Mesendoderm (in vitro differentiated cells): ENCODE results near the gene PTPN9.
A peak's percentile ranks its signal among the peaks of the same experiment; 100 is the strongest.
"Not testable (repeated sequence)": the region's sequence is repeated elsewhere in the genome, so short reads cannot be mapped to it uniquely, and the experiment has no call there.

Experiments
- DNase-seq: peaks from one replicate; pipeline ENCODE4 v3.0.0; 2013
- H2AK5ac ChIP-seq: 2 replicates; pipeline ENCODE4 v1.6.1; 2013; ENCODE audit warnings: low read length, inconsistent platforms
- H2BK120ac ChIP-seq: 2 replicates; pipeline ENCODE4 v1.6.1; 2013; ENCODE audit warnings: low read depth, mild to moderate bottlenecking, low read length, moderate library complexity, mixed read lengths
- H2BK15ac ChIP-seq: replicated peaks from 2 replicates; pipeline ENCODE4 v1.6.1; 2013; ENCODE audit warnings: low read depth, mild to moderate bottlenecking, moderate library complexity
- H2BK5ac ChIP-seq: 2 replicates; pipeline ENCODE4 v1.6.1; 2013; ENCODE audit warnings: low read length, inconsistent platforms
- H3K18ac ChIP-seq: 2 replicates; pipeline ENCODE4 v1.6.1; 2013; ENCODE audit warnings: mild to moderate bottlenecking, low read length, mixed read lengths
- H3K23ac ChIP-seq: one replicate; pipeline ENCODE4 v1.6.1; 2013; ENCODE audit warnings: low read length
- H3K27ac ChIP-seq: 2 replicates; pipeline ENCODE4 v1.5.1; 2013; ENCODE audit warnings: low read depth, mild to moderate bottlenecking, inconsistent platforms, low read length, moderate library complexity
- H3K27me3 ChIP-seq: 2 replicates; pipeline ENCODE4 v1.6.1; 2013; ENCODE audit warnings: low read length, control low read depth, mild to moderate bottlenecking, inconsistent platforms; ENCODE audit not compliant: insufficient read depth, poor library complexity
- H3K36me3 ChIP-seq: 2 replicates; pipeline ENCODE4 v1.6.1; 2013; ENCODE audit warnings: low read length, inconsistent platforms; ENCODE audit not compliant: control insufficient read depth, insufficient read depth
- H3K4ac ChIP-seq: one replicate; pipeline ENCODE4 v1.6.1; 2013; ENCODE audit warnings: low read depth, mild to moderate bottlenecking, low read length, moderate library complexity
- H3K4me1 ChIP-seq: 2 replicates; pipeline ENCODE4 v1.6.1; 2013; ENCODE audit warnings: low read depth, low read length, inconsistent platforms; ENCODE audit not compliant: control insufficient read depth
- H3K4me2 ChIP-seq: 2 replicates; pipeline ENCODE4 v1.6.1; 2013; ENCODE audit warnings: low read length
- H3K4me3 ChIP-seq: 2 replicates; pipeline ENCODE4 v1.5.1; 2013; ENCODE audit warnings: mild to moderate bottlenecking, low read length
- H3K56ac ChIP-seq: one replicate; pipeline ENCODE4 v1.6.1; 2013; ENCODE audit warnings: low read length
- H3K79me1 ChIP-seq: 2 replicates; pipeline ENCODE4 v1.6.1; 2013; ENCODE audit warnings: low read length, inconsistent platforms
- H3K79me2 ChIP-seq: 2 replicates; pipeline ENCODE4 v1.6.1; 2013; ENCODE audit warnings: mild to moderate bottlenecking, low read length; ENCODE audit not compliant: control insufficient read depth, insufficient read depth
- H3K9ac ChIP-seq: 2 replicates; pipeline ENCODE4 v1.6.1; 2013; ENCODE audit warnings: low read length, inconsistent platforms
- H4K5ac ChIP-seq: one replicate; pipeline ENCODE4 v1.6.1; 2013; ENCODE audit warnings: low read length
- H4K8ac ChIP-seq: one replicate; pipeline ENCODE4 v1.6.1; 2013; ENCODE audit warnings: low read depth, mild to moderate bottlenecking, control low read depth, low read length, moderate library complexity
- WGBS: extraction: QIAGEN DNeasy Blood & Tissue Kit; methylation state at CpG from one replicate; pipeline ENCODE4 v1.1.7; 2013; ENCODE audit warnings: low lambda C conversion rate, missing lambda C conversion rate; ENCODE audit not compliant: insufficient coverage; ENCODE audit errors: extremely low coverage; 5-methylcytosine and 5-hydroxymethylcytosine counted together

Gene PTPN9

GRCh38 chr15:75449585-75450306, 129.4 kb downstream of the PTPN9 start:
- Histone ChIP-seq H3K79me2 (peaks cover 56% of the 10 kb centered on the region), H3K27ac (no peak overlapping the region), H4K8ac (no peak overlapping the region), H3K23ac (no peak overlapping the region), H3K27me3 (no peaks in the 10 kb centered on the region), H3K4ac (no peak overlapping the region), H2BK120ac (no peak overlapping the region), H3K4me1 (no peaks in the 10 kb centered on the region), H2BK5ac (no peak overlapping the region), H3K36me3 (peaks cover 2% of the 10 kb centered on the region), H3K18ac (no peak overlapping the region), H2BK15ac (no peak overlapping the region), H3K56ac (no peak overlapping the region), H3K9ac (peak overlapping the region; percentile 85), H3K4me2 (no peak overlapping the region), H3K4me3 (no peak overlapping the region), H3K79me1 (peaks cover 14% of the 10 kb centered on the region), H2AK5ac (no peak overlapping the region), H4K5ac (no peak overlapping the region)
- DNase-seq, result no peak
- WGBS, result no CpG with 5 or more reads among the region's 14 CpGs

GRCh38 chr15:75448171-75448570, 130.9 kb downstream of the PTPN9 start:
- H3K9ac ChIP-seq, result not testable (repeated sequence)

GRCh38 chr15:75446151-75446550, 133.0 kb downstream of the PTPN9 start:
- H2BK15ac ChIP-seq, result no peak overlapping the region

More at GRCh38 chr15:75448171-75448570, 130.9 kb downstream of the PTPN9 start:
- not testable (repeated sequence) for H4K8ac ChIP-seq, H3K4me3 ChIP-seq, H3K36me3 ChIP-seq, H3K4me2 ChIP-seq, H3K4ac ChIP-seq, H2AK5ac ChIP-seq, H2BK5ac ChIP-seq, H4K5ac ChIP-seq, H3K27ac ChIP-seq, H2BK15ac ChIP-seq, H3K18ac ChIP-seq, H3K4me1 ChIP-seq, H3K27me3 ChIP-seq, H3K56ac ChIP-seq, DNase-seq, H3K23ac ChIP-seq, H2BK120ac ChIP-seq
- Histone ChIP-seq H3K79me2 (peaks cover 63% of the 10 kb centered on the region), H3K79me1 (peaks cover 10% of the 10 kb centered on the region)
- no CpG with 5 or more reads among the region's 13 CpGs for WGBS

GRCh38 chr15:75445324-75445723, 133.8 kb downstream of the PTPN9 start:
- not testable (repeated sequence) for H2BK120ac ChIP-seq, H2BK5ac ChIP-seq, H3K4me3 ChIP-seq, H3K4me1 ChIP-seq, H3K79me1 ChIP-seq, H4K5ac ChIP-seq, H3K27ac ChIP-seq, DNase-seq, H2BK15ac ChIP-seq, H3K23ac ChIP-seq, H3K56ac ChIP-seq, H3K9ac ChIP-seq, H3K4ac ChIP-seq, H3K27me3 ChIP-seq, H2AK5ac ChIP-seq, H3K4me2 ChIP-seq, H3K36me3 ChIP-seq, H3K18ac ChIP-seq, H4K8ac ChIP-seq
- H3K79me2 ChIP-seq, result peaks cover 74% of the 10 kb centered on the region
- WGBS, result no CpG with 5 or more reads among the region's 10 CpGs

More at GRCh38 chr15:75446151-75446550, 133.0 kb downstream of the PTPN9 start:
- H3K23ac ChIP-seq, result no peak overlapping the region
- no peak overlapping the region for H3K4ac ChIP-seq
- H4K8ac ChIP-seq, result no peak overlapping the region
- no peak overlapping the region for H4K5ac ChIP-seq
- H3K4me1 ChIP-seq, result no peaks in the 10 kb centered on the region
- H3K4me3 ChIP-seq, result no peak overlapping the region
- peaks cover 2% of the 10 kb centered on the region for H3K36me3 ChIP-seq
- H3K79me1 ChIP-seq, result peaks cover 10% of the 10 kb centered on the region
- no peak overlapping the region for H3K4me2 ChIP-seq
- H3K79me2 ChIP-seq, result peaks cover 72% of the 10 kb centered on the region
- no peak for DNase-seq
- no peaks in the 10 kb centered on the region for H3K27me3 ChIP-seq
- H3K9ac ChIP-seq, result no peak overlapping the region
- no CpG with 5 or more reads among the region's 3 CpGs for WGBS
- H2BK120ac ChIP-seq, result no peak overlapping the region
- H3K27ac ChIP-seq, result no peak overlapping the region
- no peak overlapping the region for H3K18ac ChIP-seq
- H2AK5ac ChIP-seq, result no peak overlapping the region
- H2BK5ac ChIP-seq, result no peak overlapping the region
- no peak overlapping the region for H3K56ac ChIP-seq

GRCh38 chr15:75443972-75444453, 135.1 kb downstream of the PTPN9 start:
- not testable (repeated sequence) for H2AK5ac ChIP-seq, H3K79me1 ChIP-seq, H3K56ac ChIP-seq, H3K4ac ChIP-seq, H3K9ac ChIP-seq, H3K4me1 ChIP-seq, H3K18ac ChIP-seq, H3K27ac ChIP-seq, H2BK5ac ChIP-seq, H4K8ac ChIP-seq, H3K4me2 ChIP-seq, H3K4me3 ChIP-seq, H3K23ac ChIP-seq, H3K36me3 ChIP-seq, H4K5ac ChIP-seq, DNase-seq, H2BK120ac ChIP-seq, H2BK15ac ChIP-seq, H3K27me3 ChIP-seq
- H3K79me2 ChIP-seq, result peaks cover 66% of the 10 kb centered on the region
- no CpG with 5 or more reads among the region's 8 CpGs for WGBS

GRCh38 chr15:75437721-75438120, 141.4 kb downstream of the PTPN9 start:
- H4K5ac ChIP-seq, result no peak overlapping the region
- H3K23ac ChIP-seq, result no peak overlapping the region
- H3K56ac ChIP-seq, result no peak overlapping the region
- no peak overlapping the region for H4K8ac ChIP-seq
- H3K18ac ChIP-seq, result no peak overlapping the region
- H3K9ac ChIP-seq, result no peak overlapping the region
- H2AK5ac ChIP-seq, result no peak overlapping the region
- no peak overlapping the region for H3K4ac ChIP-seq
- no peaks in the 10 kb centered on the region for H3K4me1 ChIP-seq
- no peak overlapping the region for H2BK5ac ChIP-seq
- H2BK120ac ChIP-seq, result no peak overlapping the region
- WGBS, result no CpG with 5 or more reads among the region's 4 CpGs
- H3K79me1 ChIP-seq, result peaks cover 4% of the 10 kb centered on the region
- H2BK15ac ChIP-seq, result no peak overlapping the region
- no peak overlapping the region for H3K27ac ChIP-seq
- no peaks in the 10 kb centered on the region for H3K27me3 ChIP-seq
- H3K4me3 ChIP-seq, result no peak overlapping the region
- no peaks in the 10 kb centered on the region for H3K36me3 ChIP-seq
- peaks cover 55% of the 10 kb centered on the region for H3K79me2 ChIP-seq
- no peak overlapping the region for H3K4me2 ChIP-seq
- DNase-seq, result no peak
